Measurements from ENCODE around the gene ACAP1. TPM values are rescaled to one million over a fixed set of nuclear protein-coding genes. Genes with fewer than 3 reads are reported as not detected.

ACAP1 gene
- total RNA-seq, 1 donor from 2014 or later, result 6.8 TPM

DNA sequence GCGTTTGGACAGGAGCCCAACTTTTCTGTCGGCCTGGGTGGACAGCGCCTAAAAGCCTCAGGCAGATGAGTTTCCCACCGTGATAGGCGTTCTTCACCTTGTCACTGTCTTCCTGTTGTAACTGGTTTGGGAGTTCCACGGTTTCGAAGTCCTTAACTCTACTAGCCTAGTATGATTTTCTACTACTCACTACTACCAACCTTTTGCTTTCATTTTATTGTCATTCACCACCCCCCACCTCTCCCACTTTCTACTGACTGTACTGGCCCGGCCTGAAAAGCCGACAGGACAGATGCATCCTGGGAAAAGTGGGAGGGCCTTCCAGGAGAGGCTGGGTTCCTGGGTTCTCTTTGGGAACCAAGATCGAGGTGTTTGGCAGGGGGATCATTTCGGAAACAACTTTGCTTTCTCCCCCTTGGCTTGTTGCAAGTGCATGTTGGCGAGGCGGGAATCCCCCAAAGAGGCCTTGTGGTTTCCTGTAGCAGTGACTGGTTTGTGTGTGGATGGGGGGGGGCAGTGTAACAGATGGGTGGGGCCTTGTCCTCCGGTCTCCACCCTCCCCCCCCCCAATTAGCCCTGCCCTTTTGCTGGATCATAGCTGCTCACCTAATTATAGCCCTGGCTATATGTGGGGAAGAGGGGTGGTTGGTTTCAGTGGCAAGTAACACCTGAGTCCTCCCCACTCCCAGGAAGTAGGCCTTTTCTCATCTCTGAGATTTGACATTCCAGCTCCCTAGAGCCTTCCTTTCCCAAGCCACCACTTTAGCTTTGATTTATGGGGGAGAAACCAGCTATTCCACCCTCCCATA is 27.5 kb upstream of the ACAP1 start:
- peaks cover 43% of the 10 kb centered on the region for H3K4me1 Mint-ChIP-seq (ENCODE audit: low read depth)
- peak overlapping the region; percentile 92 for H3K27ac Mint-ChIP-seq (ENCODE audit: unreplicated experiment)
- TF ChIP-seq, protein P1, sequence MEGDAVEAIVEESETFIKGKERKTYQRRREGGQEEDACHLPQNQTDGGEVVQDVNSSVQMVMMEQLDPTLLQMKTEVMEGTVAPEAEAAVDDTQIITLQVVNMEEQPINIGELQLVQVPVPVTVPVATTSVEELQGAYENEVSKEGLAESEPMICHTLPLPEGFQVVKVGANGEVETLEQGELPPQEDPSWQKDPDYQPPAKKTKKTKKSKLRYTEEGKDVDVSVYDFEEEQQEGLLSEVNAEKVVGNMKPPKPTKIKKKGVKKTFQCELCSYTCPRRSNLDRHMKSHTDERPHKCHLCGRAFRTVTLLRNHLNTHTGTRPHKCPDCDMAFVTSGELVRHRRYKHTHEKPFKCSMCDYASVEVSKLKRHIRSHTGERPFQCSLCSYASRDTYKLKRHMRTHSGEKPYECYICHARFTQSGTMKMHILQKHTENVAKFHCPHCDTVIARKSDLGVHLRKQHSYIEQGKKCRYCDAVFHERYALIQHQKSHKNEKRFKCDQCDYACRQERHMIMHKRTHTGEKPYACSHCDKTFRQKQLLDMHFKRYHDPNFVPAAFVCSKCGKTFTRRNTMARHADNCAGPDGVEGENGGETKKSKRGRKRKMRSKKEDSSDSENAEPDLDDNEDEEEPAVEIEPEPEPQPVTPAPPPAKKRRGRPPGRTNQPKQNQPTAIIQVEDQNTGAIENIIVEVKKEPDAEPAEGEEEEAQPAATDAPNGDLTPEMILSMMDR (IDR thresholded peaks at IDR 0.05), result no peak
- no peaks in the 10 kb centered on the region for H3K27me3 Mint-ChIP-seq (ENCODE audit: low read depth)
- peak overlapping the region; percentile 85 for H3K4me3 Mint-ChIP-seq (ENCODE audit: unreplicated experiment)
- H3K9me3 Mint-ChIP-seq (ENCODE audit: low read depth), result no peaks in the 10 kb centered on the region
- no peak for DNase-seq (ENCODE audit: low spot score)
- peaks cover 35% of the 10 kb centered on the region for H3K36me3 Mint-ChIP-seq (ENCODE audit: low read depth)

DNA sequence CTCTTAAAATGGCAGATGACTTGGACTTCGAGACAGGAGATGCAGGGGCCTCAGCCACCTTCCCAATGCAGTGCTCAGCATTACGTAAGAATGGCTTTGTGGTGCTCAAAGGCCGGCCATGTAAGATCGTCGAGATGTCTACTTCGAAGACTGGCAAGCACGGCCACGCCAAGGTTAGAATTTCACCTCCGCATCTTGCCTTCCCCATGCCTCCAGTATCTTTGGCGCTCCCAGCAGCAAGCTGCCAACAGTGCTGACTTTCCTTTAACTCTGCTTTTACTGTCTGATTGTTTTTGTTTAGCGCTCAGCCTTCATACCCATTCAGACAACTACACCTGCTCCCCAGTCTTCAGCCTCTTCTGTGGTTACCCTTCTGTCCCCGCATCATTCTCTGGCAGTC is 26.7 kb upstream of the ACAP1 start:
- peaks cover 37% of the 10 kb centered on the region for H3K36me3 Mint-ChIP-seq (ENCODE audit: low read depth)
- H3K27ac Mint-ChIP-seq (ENCODE audit: unreplicated experiment), result peak overlapping the region; percentile 92
- TF ChIP-seq, protein P1 (IDR thresholded peaks at IDR 0.05), result no peak
- peaks cover 51% of the 10 kb centered on the region for H3K4me1 Mint-ChIP-seq (ENCODE audit: low read depth)
- H3K9me3 Mint-ChIP-seq (ENCODE audit: low read depth), result no peaks in the 10 kb centered on the region
- H3K27me3 Mint-ChIP-seq (ENCODE audit: low read depth), result no peaks in the 10 kb centered on the region
- H3K4me3 Mint-ChIP-seq (ENCODE audit: unreplicated experiment), result peak overlapping the region; percentile 85
- DNase-seq (ENCODE audit: low spot score), result no peak

DNA sequence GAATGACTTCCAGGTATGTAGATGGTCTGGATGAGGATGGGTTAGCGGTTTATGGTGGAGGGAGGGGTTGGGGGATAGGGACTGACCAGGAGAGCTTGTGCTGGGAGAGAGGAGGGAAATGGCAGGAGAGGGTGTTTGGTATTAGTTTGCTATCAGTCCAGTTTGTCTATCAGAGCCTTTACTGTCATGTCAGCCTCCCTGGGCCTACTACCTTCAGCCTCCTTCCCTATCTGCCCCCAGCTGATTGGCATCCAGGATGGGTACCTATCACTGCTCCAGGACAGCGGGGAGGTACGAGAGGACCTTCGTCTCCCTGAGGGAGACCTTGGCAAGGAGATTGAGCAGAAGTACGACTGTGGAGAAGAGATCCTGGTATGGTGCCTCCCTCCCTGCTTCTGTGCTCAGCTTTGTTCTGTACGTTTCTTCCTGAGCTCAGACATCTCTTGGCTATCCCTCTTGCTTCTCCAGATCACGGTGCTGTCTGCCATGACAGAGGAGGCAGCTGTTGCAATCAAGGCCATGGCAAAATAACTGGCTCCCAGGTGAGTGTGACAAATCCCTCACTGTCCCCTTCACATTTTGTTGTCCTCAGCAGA is 25.1 kb upstream of the ACAP1 start:
- Mint-ChIP-seq H3K36me3 (ENCODE audit: low read depth) (peaks cover 37% of the 10 kb centered on the region), H3K4me3 (ENCODE audit: unreplicated experiment) (no peak overlapping the region), H3K9me3 (ENCODE audit: low read depth) (no peaks in the 10 kb centered on the region), H3K4me1 (ENCODE audit: low read depth) (peaks cover 55% of the 10 kb centered on the region), H3K27me3 (ENCODE audit: low read depth) (no peaks in the 10 kb centered on the region), H3K27ac (ENCODE audit: unreplicated experiment) (no peak overlapping the region)
- TF ChIP-seq, protein P1 (IDR thresholded peaks at IDR 0.05), result no peak
- DNase-seq (ENCODE audit: low spot score), result no peak

DNA sequence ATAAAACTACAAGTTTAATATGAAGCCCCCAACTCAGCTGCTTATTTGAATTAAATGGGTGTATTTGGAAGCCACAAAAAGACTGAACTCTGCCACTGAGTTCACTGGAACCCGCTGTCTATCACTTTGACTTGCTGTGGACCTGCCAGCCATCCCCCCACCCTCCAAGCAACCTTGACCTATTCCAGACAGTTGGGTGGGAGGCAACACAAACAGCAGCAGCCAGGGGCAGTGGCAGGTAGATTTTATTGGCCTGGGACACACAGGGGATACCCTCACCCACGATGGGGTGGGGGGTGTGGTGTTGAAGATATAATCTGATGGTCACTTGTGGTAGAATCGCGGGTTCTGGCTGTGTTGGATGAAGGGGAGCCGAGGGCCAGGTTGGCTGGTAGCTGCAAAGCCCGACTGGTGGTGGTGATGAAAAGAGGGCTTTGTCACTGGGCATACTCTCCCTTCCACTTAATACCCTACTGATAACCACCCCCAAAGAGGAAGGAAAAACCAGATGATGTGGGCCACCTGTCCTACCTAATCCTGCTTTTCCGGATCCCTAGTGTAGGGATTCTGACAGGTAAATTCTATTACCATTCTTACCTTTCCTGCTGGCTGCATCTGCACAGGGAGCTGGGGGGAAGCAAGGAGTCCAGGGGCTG is 23.8 kb upstream of the ACAP1 start:
- Mint-ChIP-seq H3K4me1 (ENCODE audit: low read depth) (peaks cover 55% of the 10 kb centered on the region), H3K4me3 (ENCODE audit: unreplicated experiment) (no peak overlapping the region), H3K36me3 (ENCODE audit: low read depth) (peaks cover 37% of the 10 kb centered on the region), H3K27ac (ENCODE audit: unreplicated experiment) (no peak overlapping the region), H3K27me3 (ENCODE audit: low read depth) (no peaks in the 10 kb centered on the region), H3K9me3 (ENCODE audit: low read depth) (no peaks in the 10 kb centered on the region)
- no peak for DNase-seq (ENCODE audit: low spot score)
- TF ChIP-seq, protein P1 (IDR thresholded peaks at IDR 0.05), result no peak

DNA sequence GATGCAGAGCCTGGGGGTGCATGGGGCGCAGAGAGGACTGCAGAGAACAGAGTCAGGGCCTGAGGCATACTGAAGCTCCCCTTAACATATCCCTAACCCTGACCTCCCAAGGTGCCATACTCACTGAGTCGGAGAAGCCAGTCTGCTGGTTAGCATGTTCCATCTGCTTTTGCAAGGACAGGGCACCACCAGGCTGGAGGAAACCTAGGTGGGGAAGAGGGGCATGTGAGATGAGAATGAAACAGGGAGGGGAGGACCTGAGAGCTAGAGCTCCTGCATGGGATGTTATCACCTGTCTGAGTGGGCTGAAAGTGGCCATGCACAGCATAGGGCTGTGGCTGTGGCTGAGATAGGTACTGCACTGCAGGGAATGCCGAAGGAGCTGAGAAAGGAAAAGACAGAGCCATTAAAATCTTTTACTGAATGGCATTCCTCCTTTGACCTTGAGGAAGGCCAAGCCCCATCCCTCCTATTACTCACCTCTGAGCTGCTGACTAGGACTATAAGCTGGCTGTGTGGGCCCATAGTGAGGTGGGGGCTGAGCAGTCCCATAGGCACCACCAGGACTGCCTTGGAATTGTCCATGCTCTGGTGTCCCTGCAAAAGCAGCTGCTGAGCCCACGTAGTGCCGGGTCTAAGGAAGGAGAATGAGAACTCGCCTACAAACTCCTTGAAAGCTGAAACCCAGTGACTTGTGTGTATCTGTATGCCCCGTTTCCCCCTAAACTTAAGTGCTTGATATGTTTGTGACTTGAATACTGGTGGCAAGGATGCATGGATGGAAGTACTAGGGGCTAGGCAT is 23.0 kb upstream of the ACAP1 start:
- TF ChIP-seq, protein P1 (IDR thresholded peaks at IDR 0.05), result peak; percentile 14
- no peak overlapping the region for H3K4me3 Mint-ChIP-seq (ENCODE audit: unreplicated experiment)
- peaks cover 55% of the 10 kb centered on the region for H3K4me1 Mint-ChIP-seq (ENCODE audit: low read depth)
- no peaks in the 10 kb centered on the region for H3K9me3 Mint-ChIP-seq (ENCODE audit: low read depth)
- DNase-seq (ENCODE audit: low spot score), result no peak
- H3K27me3 Mint-ChIP-seq (ENCODE audit: low read depth), result no peaks in the 10 kb centered on the region
- peaks cover 41% of the 10 kb centered on the region for H3K36me3 Mint-ChIP-seq (ENCODE audit: low read depth)
- peak overlapping the region; percentile 32 for H3K27ac Mint-ChIP-seq (ENCODE audit: unreplicated experiment)
